ENCODE data around the gene DNAH6. TPM values are rescaled to one million over a fixed set of nuclear protein-coding genes. Genes with fewer than 3 reads are reported as not detected.

The DNAH6 gene
- total RNA-seq, 1 experiment from 2014 or later: 0.32 TPM

- no peaks in the 10 kb centered on the region for H3K9me3 Mint-ChIP-seq (ENCODE audit: unreplicated experiment)
- no peaks in the 10 kb centered on the region for H3K27me3 Mint-ChIP-seq (ENCODE audit: insufficient read depth, unreplicated experiment)
These were observed 285.5 kb downstream of the DNAH6 start for GRCh38 chr2:84801811-84802210.

GRCh38 chr2:84805250-84805958, 289.1 kb downstream of the DNAH6 start:
- H3K9me3 Mint-ChIP-seq (ENCODE audit: unreplicated experiment): no peaks in the 10 kb centered on the region
- Histone ChIP-seq H3K9me3 (no peaks in the 10 kb centered on the region), H3K4me1 (no peaks in the 10 kb centered on the region), H3K36me3 (ENCODE audit: control insufficient read depth, insufficient read depth, low read length) (no peaks in the 10 kb centered on the region), H3K4me3 (ENCODE audit: low read depth, low read length) (no peak overlapping the region), H3K27me3 (replicated peaks; ENCODE audit: control insufficient read depth, insufficient read depth, low read length) (no peaks in the 10 kb centered on the region)
- POLR2A ChIA-PET: no interaction called here
- no TSS peak for BruUV-seq (replicated peaks)
- intact Hi-C loops (cut with micrococcal nuclease; ENCODE audit: unreplicated experiment): no loop called here
- H3K4me1 Mint-ChIP-seq (ENCODE audit: low read depth, unreplicated experiment): no peaks in the 10 kb centered on the region
- no peaks in the 10 kb centered on the region for H3K36me3 Mint-ChIP-seq (ENCODE audit: insufficient read depth, unreplicated experiment)
- H3K27ac Mint-ChIP-seq (ENCODE audit: unreplicated experiment): no peak overlapping the region
- H3K4me3 Mint-ChIP-seq (ENCODE audit: unreplicated experiment): no peak overlapping the region
- DNase-seq: no peak
- CTCF ChIA-PET: no interaction called here
- H3K27me3 Mint-ChIP-seq (ENCODE audit: insufficient read depth, unreplicated experiment): no peaks in the 10 kb centered on the region
- TF ChIP-seq, protein P1, sequence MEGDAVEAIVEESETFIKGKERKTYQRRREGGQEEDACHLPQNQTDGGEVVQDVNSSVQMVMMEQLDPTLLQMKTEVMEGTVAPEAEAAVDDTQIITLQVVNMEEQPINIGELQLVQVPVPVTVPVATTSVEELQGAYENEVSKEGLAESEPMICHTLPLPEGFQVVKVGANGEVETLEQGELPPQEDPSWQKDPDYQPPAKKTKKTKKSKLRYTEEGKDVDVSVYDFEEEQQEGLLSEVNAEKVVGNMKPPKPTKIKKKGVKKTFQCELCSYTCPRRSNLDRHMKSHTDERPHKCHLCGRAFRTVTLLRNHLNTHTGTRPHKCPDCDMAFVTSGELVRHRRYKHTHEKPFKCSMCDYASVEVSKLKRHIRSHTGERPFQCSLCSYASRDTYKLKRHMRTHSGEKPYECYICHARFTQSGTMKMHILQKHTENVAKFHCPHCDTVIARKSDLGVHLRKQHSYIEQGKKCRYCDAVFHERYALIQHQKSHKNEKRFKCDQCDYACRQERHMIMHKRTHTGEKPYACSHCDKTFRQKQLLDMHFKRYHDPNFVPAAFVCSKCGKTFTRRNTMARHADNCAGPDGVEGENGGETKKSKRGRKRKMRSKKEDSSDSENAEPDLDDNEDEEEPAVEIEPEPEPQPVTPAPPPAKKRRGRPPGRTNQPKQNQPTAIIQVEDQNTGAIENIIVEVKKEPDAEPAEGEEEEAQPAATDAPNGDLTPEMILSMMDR (IDR thresholded peaks at IDR 0.05; ENCODE audit: insufficient read depth in 1 of 2, low read depth in 1 of 2, low read length in 1 of 2, severe bottlenecking in 1 of 2, unreplicated experiment in 1 of 2): no peak

More at GRCh38 chr2:84801811-84802210, 285.5 kb downstream of the DNAH6 start:
- Histone ChIP-seq H3K36me3 (ENCODE audit: control insufficient read depth, insufficient read depth, low read length) (no peaks in the 10 kb centered on the region), H3K9me3 (no peaks in the 10 kb centered on the region), H3K4me3 (ENCODE audit: low read depth, low read length) (no peak overlapping the region), H3K4me1 (no peaks in the 10 kb centered on the region), H3K27me3 (replicated peaks; ENCODE audit: control insufficient read depth, insufficient read depth, low read length) (no peaks in the 10 kb centered on the region)
- H3K27ac Mint-ChIP-seq (ENCODE audit: unreplicated experiment): no peak overlapping the region
- no peak overlapping the region for H3K4me3 Mint-ChIP-seq (ENCODE audit: unreplicated experiment)
- ChIA-PET POLR2A (no interaction called here), CTCF (no interaction called here)
- intact Hi-C loops (cut with micrococcal nuclease; ENCODE audit: unreplicated experiment): no loop called here
- no TSS peak for BruUV-seq (replicated peaks)
- no peak for DNase-seq
- no peaks in the 10 kb centered on the region for H3K36me3 Mint-ChIP-seq (ENCODE audit: insufficient read depth, unreplicated experiment)
- H3K4me1 Mint-ChIP-seq (ENCODE audit: low read depth, unreplicated experiment): no peaks in the 10 kb centered on the region
- TF ChIP-seq, protein P1 (IDR thresholded peaks at IDR 0.05; ENCODE audit: insufficient read depth in 1 of 2, low read depth in 1 of 2, low read length in 1 of 2, severe bottlenecking in 1 of 2, unreplicated experiment in 1 of 2): no peak

- POLR2A ChIA-PET: no interaction called here
- TF ChIP-seq, protein P1 (IDR thresholded peaks at IDR 0.05; ENCODE audit: insufficient read depth in 1 of 2, low read depth in 1 of 2, low read length in 1 of 2, severe bottlenecking in 1 of 2, unreplicated experiment in 1 of 2): no peak
- H3K36me3 Mint-ChIP-seq (ENCODE audit: insufficient read depth, unreplicated experiment): no peaks in the 10 kb centered on the region
- H3K9me3 Mint-ChIP-seq (ENCODE audit: unreplicated experiment): no peaks in the 10 kb centered on the region
- no peaks in the 10 kb centered on the region for H3K4me1 Mint-ChIP-seq (ENCODE audit: low read depth, unreplicated experiment)
- H3K36me3 ChIP-seq (ENCODE audit: control insufficient read depth, insufficient read depth, low read length): no peaks in the 10 kb centered on the region
- H3K27me3 Mint-ChIP-seq (ENCODE audit: insufficient read depth, unreplicated experiment): peaks cover 3% of the 10 kb centered on the region
- no peak overlapping the region for H3K4me3 Mint-ChIP-seq (ENCODE audit: unreplicated experiment)
- no peak overlapping the region for H3K4me3 ChIP-seq (ENCODE audit: low read depth, low read length)
- BruUV-seq (replicated peaks): no TSS peak
- H3K4me1 ChIP-seq: no peaks in the 10 kb centered on the region
- CTCF ChIA-PET: no interaction called here
- intact Hi-C loops (cut with micrococcal nuclease; ENCODE audit: unreplicated experiment): no loop called here
- DNase-seq: no peak
- H3K27me3 ChIP-seq (replicated peaks; ENCODE audit: control insufficient read depth, insufficient read depth, low read length): no peaks in the 10 kb centered on the region
- no peaks in the 10 kb centered on the region for H3K9me3 ChIP-seq
- H3K27ac Mint-ChIP-seq (ENCODE audit: unreplicated experiment): no peak overlapping the region
These were observed 290.8 kb downstream of the DNAH6 start for GRCh38 chr2:84807063-84807485.

Data from Caco-2 (cell line).